Ureter (tissue), 1 donor: ENCODE results near the gene COA3. TPM values are rescaled to one million over a fixed set of nuclear protein-coding genes. Genes with fewer than 3 reads are reported as not detected.

ENCODE experiments used
- DNase-seq: peaks from one replicate; pipeline ENCODE4 v3.0.0-alpha.2; 2020; ENCODE audit warnings: low spot score
- total RNA-seq: library from RNA; stranded (reverse); gene quantifications from one replicate; pipeline ENCODE4 v1.2.4, GENCODE V29; 2023
- donor health status: DM: yes; HTN: yes; CAD: no.

COA3 gene
- total RNA-seq, result 80.4 TPM

- peak; percentile 82 for DNase-seq
Observed at GRCh38 chr17:42798383-42799380, at the start of gene COA3, which contains the start of gene CNTD1. Gene COA3 (minus strand): TSS chr17:42798704. CDS start chr17:42798681, 23 bp downstream. Gene CNTD1 (plus strand): TSS chr17:42798861. CDS start chr17:42799068, 207 bp downstream.

GRCh38 chr17:42848093-42848492, 49.6 kb upstream of the COA3 start:
- DNase-seq, result no peak

- DNase-seq, result no peak
Observed at GRCh38 chr17:42846594-42847280, 48.2 kb upstream of the COA3 start.

- peak; percentile 70 for DNase-seq
Observed at GRCh38 chr17:42845918-42846593, 47.6 kb upstream of the COA3 start.

GRCh38 chr17:42845556-42845917, 47.0 kb upstream of the COA3 start:
- DNase-seq, result no peak

GRCh38 chr17:42844761-42845555, 46.5 kb upstream of the COA3 start:
- no peak for DNase-seq

GRCh38 chr17:42844271-42844670, 45.8 kb upstream of the COA3 start, which contains the start of gene AOC2:
Gene AOC2 (plus strand): TSS chr17:42844580. CDS start chr17:42844627, 47 bp downstream.
- no peak for DNase-seq

GRCh38 chr17:42843358-42843934, 44.9 kb upstream of the COA3 start:
- no peak for DNase-seq

- no peak for DNase-seq
Observed at GRCh38 chr17:42841975-42842685, 43.6 kb upstream of the COA3 start.

GRCh38 chr17:42835732-42836131, 37.2 kb upstream of the COA3 start:
- no peak for DNase-seq

GRCh38 chr17:42833767-42834422, 35.4 kb upstream of the COA3 start:
- no peak for DNase-seq

- DNase-seq, result peak; percentile 90
Observed at GRCh38 chr17:42832934-42833766, 34.6 kb upstream of the COA3 start, which contains the start of gene PSME3. Gene PSME3 (plus strand): TSS chr17:42833397. CDS start chr17:42833632, 235 bp downstream.

- DNase-seq, result no peak
Observed at GRCh38 chr17:42832213-42832933, 33.9 kb upstream of the COA3 start.

- DNase-seq, result no peak
Observed at GRCh38 chr17:42830971-42831370, 32.5 kb upstream of the COA3 start.

- no peak for DNase-seq
Observed at GRCh38 chr17:42827472-42827871, 29.0 kb upstream of the COA3 start.

GRCh38 chr17:42821176-42821575, 22.7 kb upstream of the COA3 start:
- no peak for DNase-seq

GRCh38 chr17:42819939-42820535, 21.5 kb upstream of the COA3 start:
- DNase-seq, result no peak
